Bone marrow (tissue), 2 donors: ENCODE measurements around the gene C12orf60.
"Not testable (repeated sequence)": the region's sequence is repeated elsewhere in the genome, so short reads cannot be mapped to it uniquely, and the experiment has no call there.

Source experiments
- DNase-seq, 2 donors: peaks; one replicate each; lab custom pipeline; 2025; lab: John Stamatoyannopoulos, UW

The C12orf60 gene

GRCh38 chr12:14803011-14803829 lies at the start of gene C12orf60, which contains the start of gene WBP11:
TSS of gene C12orf60 (plus strand) at chr12:14803670. CDS start at chr12:14822936, 19,266 bp downstream.
TSS of gene WBP11 (minus strand) at chr12:14803478. CDS start at chr12:14801383, 2,095 bp downstream.
- DNase-seq, result peak; percentile 79 to 99

- DNase-seq, result no peak
These were observed 46.9 kb upstream of the C12orf60 start for GRCh38 chr12:14756334-14757143.

- DNase-seq, result not testable (repeated sequence)
These were observed 43.7 kb upstream of the C12orf60 start for GRCh38 chr12:14759711-14760280.

GRCh38 chr12:14765398-14765797 lies 38.1 kb upstream of the C12orf60 start:
- DNase-seq, result no peak

GRCh38 chr12:14766020-14766419 lies 37.5 kb upstream of the C12orf60 start:
- DNase-seq, result not testable (repeated sequence)

- no peak for DNase-seq
These were observed 36.7 kb upstream of the C12orf60 start for GRCh38 chr12:14766649-14767215.

GRCh38 chr12:14767617-14768016 lies 35.9 kb upstream of the C12orf60 start:
- DNase-seq, result no peak

GRCh38 chr12:14768823-14769405 lies 34.6 kb upstream of the C12orf60 start:
- no peak for DNase-seq

GRCh38 chr12:14769466-14769968 lies 34.0 kb upstream of the C12orf60 start:
- peak in 1 of 2 donors; percentile 33 for DNase-seq

GRCh38 chr12:14769969-14770495 lies 33.4 kb upstream of the C12orf60 start:
- peak; percentile 58 to 73 for DNase-seq

GRCh38 chr12:14770496-14771461 lies 32.7 kb upstream of the C12orf60 start:
- peak; percentile 68 to 77 for DNase-seq

GRCh38 chr12:14771651-14772137 lies 31.8 kb upstream of the C12orf60 start:
- DNase-seq, result peak in 1 of 2 donors; percentile 13

GRCh38 chr12:14772946-14773345 lies 30.5 kb upstream of the C12orf60 start:
- DNase-seq, result no peak

GRCh38 chr12:14773685-14774073 lies 29.8 kb upstream of the C12orf60 start:
- DNase-seq, result no peak

- peak; percentile 58 to 91 for DNase-seq
These were observed 29.2 kb upstream of the C12orf60 start for GRCh38 chr12:14774074-14774905.

GRCh38 chr12:14774906-14775635 lies 28.4 kb upstream of the C12orf60 start:
- peak; percentile 23 to 53 for DNase-seq

GRCh38 chr12:14775636-14775980 lies 27.9 kb upstream of the C12orf60 start:
- DNase-seq, result no peak

GRCh38 chr12:14776236-14776961 lies 27.1 kb upstream of the C12orf60 start:
- DNase-seq, result no peak
